T-helper 2 cell treated with Interferon-gamma antibody and Interleukin-4, amounts not matched to agents 100 ng/mL and 5 ng/mL, for 36 hours (primary cell): ENCODE results near the gene NSA2. TPM values are rescaled to one million over a fixed set of nuclear protein-coding genes. Genes with fewer than 3 reads are reported as not detected.

Source experiments
- intact Hi-C: fragments of 100-400 bp; cut with micrococcal nuclease; formaldehyde crosslinking; loops from one replicate; pipeline ENCODE4 v1.15.1; 2023
- total RNA-seq: library from RNA; stranded (reverse); gene quantifications from 2 replicates; pipeline ENCODE4 v1.2.3, GENCODE V29; 2022

Gene NSA2
- total RNA-seq, 1 donor from 2014 or later, result 71.9 TPM

- intact Hi-C loops, result no loop called here
These were observed 34.9 kb downstream of the NSA2 start for GRCh38 chr5:74801941-74802340.

GRCh38 chr5:74810915-74811314 is 43.9 kb downstream of the NSA2 start:
- intact Hi-C loops, result no loop called here

- intact Hi-C loops, result no loop called here
These were observed 49.8 kb downstream of the NSA2 start for GRCh38 chr5:74816875-74817274.

- intact Hi-C loops, result no loop called here
These were observed 55.2 kb downstream of the NSA2 start for GRCh38 chr5:74822288-74822687.

GRCh38 chr5:74829413-74829812 is 62.4 kb downstream of the NSA2 start:
- intact Hi-C loops, result no loop called here

Other genes with a start within 250 kb of the NSA2 start
- gene ENC1, start 126.5 kb upstream of the NSA2 start, total RNA-seq, result 0.89 and 1.00 TPM in 2 replicates
- gene HEXB, start 82.0 kb upstream of the NSA2 start, total RNA-seq, result 58.8 and 66.8 TPM in 2 replicates
- 26.9 and 28.6 TPM in 2 replicates for gene GFM2, start 132 bp upstream of the NSA2 start, total RNA-seq
- gene FAM169A, start 99.1 kb downstream of the NSA2 start, total RNA-seq, result 1.8 and 2.0 TPM in 2 replicates